Memory B cell (primary cell): ENCODE data around the gene HOXA4.

ENCODE experiments used
- ATAC-seq: fragments of 150-1000 bp; cut with Tn5 transposase; 2 replicates; pipeline ENCODE4 v1.10.0; 2021; ENCODE audit warnings: low read depth, mild to moderate bottlenecking, moderate library complexity
- DNase-seq, 2 donors: peaks; one replicate each; pipeline ENCODE4 v3.0.0; 2022; ENCODE audit warnings: low spot score in 2 of 2
- H3K27ac Mint-ChIP-seq: one replicate; pipeline ENCODE4 v1.8.0; 2022; ENCODE audit warnings: mild to moderate bottlenecking, moderate library complexity, mixed read lengths
- H3K27me3 Mint-ChIP-seq: one replicate; pipeline ENCODE4 v1.8.0; 2022; ENCODE audit warnings: mixed read lengths
- H3K36me3 Mint-ChIP-seq: one replicate; pipeline ENCODE4 v1.8.0; 2022; ENCODE audit warnings: mild to moderate bottlenecking, mixed read lengths
- H3K4me1 Mint-ChIP-seq: one replicate; pipeline ENCODE4 v1.8.0; 2022; ENCODE audit warnings: mixed read lengths
- H3K4me3 Mint-ChIP-seq: one replicate; pipeline ENCODE4 v1.8.0; 2022; ENCODE audit warnings: mild to moderate bottlenecking, moderate library complexity, mixed read lengths
- H3K9me3 Mint-ChIP-seq: one replicate; pipeline ENCODE4 v1.8.0; 2022; ENCODE audit warnings: mixed read lengths

Gene HOXA4

DNA sequence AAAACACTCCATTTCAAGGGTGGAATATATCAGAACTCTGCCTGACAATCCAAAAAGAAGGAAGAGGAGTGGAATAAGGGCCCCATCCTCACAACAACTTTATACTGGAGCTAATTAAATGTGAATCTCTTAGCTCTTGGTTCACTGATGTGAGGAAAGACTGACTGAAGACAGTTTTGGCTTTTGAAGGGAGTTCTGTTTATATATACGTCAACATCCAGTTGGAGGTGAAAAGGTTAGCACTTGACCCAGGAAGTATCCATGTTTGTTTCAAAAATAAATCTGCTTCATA is 37.8 kb downstream of the HOXA4 start:
- H3K36me3 Mint-ChIP-seq, result no peaks in the 10 kb centered on the region
- H3K4me3 Mint-ChIP-seq, result no peak overlapping the region
- no peak for ATAC-seq
- H3K9me3 Mint-ChIP-seq, result no peaks in the 10 kb centered on the region
- peaks cover 20% of the 10 kb centered on the region for H3K27me3 Mint-ChIP-seq
- no peak overlapping the region for H3K27ac Mint-ChIP-seq
- DNase-seq, result no peak
- peaks cover 14% of the 10 kb centered on the region for H3K4me1 Mint-ChIP-seq

DNA sequence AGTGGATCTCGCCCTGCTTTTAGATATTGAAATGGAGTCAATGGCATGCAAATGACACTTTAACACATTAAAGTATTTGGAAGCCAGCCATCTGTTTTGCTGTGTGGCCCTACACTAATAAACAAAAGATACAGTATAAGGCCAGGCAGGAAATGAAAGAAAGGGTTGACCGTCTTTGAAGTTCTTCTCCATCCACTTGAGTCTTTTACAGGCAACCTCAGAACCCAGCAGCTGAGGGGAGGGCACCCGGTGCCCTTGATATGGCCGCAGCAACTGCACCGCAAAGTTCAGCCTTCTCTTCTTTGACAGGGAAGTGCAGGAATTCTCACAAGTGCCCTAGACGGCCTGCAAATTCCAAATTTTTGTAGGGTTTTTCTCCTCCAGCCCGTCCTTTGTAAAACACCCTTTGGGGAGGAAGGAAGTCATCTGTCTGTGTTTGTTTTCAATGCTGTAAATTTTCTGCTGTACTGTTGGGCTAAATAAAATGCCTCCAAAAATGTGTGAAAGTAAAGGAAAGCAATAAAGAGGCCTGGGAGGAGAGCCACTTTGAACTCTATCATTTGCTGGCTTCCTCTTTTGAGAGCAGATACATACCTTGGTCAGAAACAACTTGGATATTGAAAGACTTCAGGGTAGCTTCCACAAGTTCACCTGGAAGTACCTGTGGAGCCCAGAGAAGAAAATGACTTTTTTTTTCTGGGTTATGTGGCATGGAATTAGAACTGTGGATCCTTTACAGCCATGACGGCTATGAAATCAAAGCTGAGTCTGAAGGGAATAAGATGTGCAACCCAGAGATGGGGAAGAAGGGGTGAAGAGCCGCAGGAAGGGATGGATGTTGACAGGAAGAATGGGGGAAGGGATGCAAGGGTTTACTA is 38.4 kb downstream of the HOXA4 start:
- Mint-ChIP-seq H3K4me1 (peaks cover 9% of the 10 kb centered on the region), H3K9me3 (no peaks in the 10 kb centered on the region), H3K27ac (no peak overlapping the region), H3K4me3 (no peak overlapping the region), H3K27me3 (peaks cover 20% of the 10 kb centered on the region), H3K36me3 (no peaks in the 10 kb centered on the region)
- DNase-seq, result no peak
- ATAC-seq, result no peak

DNA sequence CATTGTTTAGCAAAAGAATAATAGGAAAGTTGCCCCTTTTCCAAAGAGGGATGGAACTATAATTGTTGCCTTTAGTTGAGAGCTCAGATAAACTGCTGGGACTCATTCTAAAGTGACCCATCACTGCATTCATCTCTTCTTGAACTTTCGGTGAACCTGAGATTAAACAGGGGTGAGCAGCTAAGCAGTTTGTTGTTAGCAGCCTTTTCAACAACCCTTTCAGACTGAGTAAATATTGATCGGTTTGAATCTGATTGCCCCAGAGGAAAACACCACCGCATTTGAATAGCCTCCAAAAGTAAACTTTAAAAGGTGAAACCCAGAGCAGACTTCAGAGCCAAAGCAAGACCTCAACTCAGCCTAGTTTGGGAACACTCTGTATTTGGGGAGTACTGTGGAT is 39.5 kb downstream of the HOXA4 start:
- Mint-ChIP-seq H3K27ac (no peak overlapping the region), H3K9me3 (no peaks in the 10 kb centered on the region), H3K4me1 (peaks cover 7% of the 10 kb centered on the region), H3K4me3 (no peak overlapping the region), H3K27me3 (peaks cover 19% of the 10 kb centered on the region), H3K36me3 (no peaks in the 10 kb centered on the region)
- ATAC-seq (no peak), DNase-seq (no peak)

DNA sequence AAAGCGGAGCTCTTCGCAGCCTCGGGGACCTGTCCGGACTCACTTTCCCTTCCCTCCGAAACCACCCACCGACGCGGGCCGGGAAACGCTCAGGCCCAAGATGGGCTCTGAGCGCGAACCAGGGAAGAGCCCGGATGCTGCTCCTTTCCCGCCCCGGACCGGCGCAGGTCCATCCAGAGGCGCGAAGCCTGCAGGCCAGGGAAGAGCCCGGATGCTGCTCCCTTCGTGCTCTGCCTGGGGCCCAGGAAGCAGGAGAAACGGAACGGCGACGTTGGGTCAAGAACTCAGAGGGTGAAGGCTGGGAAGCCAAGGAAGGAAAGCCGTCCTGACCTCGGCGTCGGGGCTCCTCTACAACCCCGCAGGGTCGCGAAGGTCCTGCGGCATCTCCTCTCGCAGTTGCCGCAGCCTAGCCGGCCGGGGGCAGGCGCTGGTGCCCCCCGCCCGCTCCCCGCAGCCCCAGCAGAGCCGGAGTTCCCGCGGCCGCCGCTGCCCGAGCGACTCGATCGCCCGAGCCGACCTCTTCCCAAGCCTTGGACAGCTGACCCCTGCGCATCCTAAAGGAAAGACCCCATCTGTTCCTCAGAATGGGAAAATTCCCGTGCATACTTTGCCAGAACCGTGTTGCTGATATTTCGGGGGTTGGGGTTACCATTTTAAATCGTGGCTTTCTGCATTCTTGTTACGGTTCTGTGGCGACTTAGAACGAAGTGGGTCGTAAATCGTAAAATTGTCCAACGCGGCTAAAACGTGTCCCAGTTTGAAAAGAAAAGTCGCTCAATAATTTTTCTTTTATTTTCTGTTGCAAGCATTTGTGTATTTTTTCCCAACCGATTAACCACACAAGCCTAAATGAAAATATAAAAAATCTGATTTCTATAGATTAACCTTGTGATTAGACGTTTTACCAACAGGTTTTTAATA is 42.3 kb downstream of the HOXA4 start:
- H3K27me3 Mint-ChIP-seq, result peaks cover 20% of the 10 kb centered on the region
- H3K27ac Mint-ChIP-seq, result peak overlapping the region; percentile 45
- no peak for DNase-seq
- H3K9me3 Mint-ChIP-seq, result no peaks in the 10 kb centered on the region
- H3K4me3 Mint-ChIP-seq, result peak overlapping the region; percentile 36
- H3K4me1 Mint-ChIP-seq, result no peaks in the 10 kb centered on the region
- no peaks in the 10 kb centered on the region for H3K36me3 Mint-ChIP-seq
- ATAC-seq, result no peak

DNA sequence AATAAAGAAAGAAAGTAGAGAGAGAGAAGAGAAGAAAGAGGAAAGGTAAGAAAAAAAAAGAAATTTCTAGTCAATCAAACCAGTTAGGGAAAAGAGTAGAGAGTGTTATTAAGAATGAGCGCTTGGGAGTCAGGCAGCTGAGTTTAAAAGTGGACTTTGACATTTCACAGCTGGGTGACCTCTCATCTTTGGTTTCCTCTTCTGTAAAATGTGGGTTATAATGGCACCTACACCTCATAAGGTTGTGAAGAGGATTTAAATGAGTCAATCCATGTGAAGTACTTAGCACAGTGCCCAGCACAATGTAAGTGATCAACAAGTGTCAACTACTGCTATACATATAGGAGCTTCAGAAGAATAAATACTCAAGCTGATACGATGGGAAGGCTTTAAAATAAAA is 46.9 kb downstream of the HOXA4 start:
- H3K36me3 Mint-ChIP-seq, result no peaks in the 10 kb centered on the region
- DNase-seq, result no peak
- no peaks in the 10 kb centered on the region for H3K9me3 Mint-ChIP-seq
- H3K4me1 Mint-ChIP-seq, result peaks cover 3% of the 10 kb centered on the region
- no peak overlapping the region for H3K27ac Mint-ChIP-seq
- ATAC-seq, result no peak
- peaks cover 9% of the 10 kb centered on the region for H3K27me3 Mint-ChIP-seq
- no peak overlapping the region for H3K4me3 Mint-ChIP-seq

DNA sequence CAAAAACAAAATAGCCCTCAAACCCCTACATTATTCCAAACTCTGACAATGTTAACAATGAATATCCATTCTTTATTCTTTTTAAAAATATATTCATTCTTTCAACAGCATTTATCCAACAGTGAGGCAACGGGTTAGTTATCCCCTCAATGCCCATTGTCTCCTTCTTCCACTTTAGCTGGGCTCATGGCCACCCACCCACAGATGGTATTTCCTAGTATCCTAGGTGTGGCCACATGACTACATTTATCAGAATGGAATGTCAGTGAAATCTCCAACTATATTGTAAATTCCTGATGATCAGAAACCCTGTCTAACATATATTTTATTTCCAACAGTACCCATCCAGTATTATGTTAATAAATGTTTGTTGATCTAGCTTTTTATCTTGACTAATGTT is 48.4 kb downstream of the HOXA4 start:
- Mint-ChIP-seq H3K4me3 (no peak overlapping the region), H3K4me1 (peaks cover 3% of the 10 kb centered on the region), H3K27me3 (peaks cover 3% of the 10 kb centered on the region), H3K36me3 (no peaks in the 10 kb centered on the region), H3K27ac (no peak overlapping the region), H3K9me3 (no peaks in the 10 kb centered on the region)
- DNase-seq, result no peak
- no peak for ATAC-seq

DNA sequence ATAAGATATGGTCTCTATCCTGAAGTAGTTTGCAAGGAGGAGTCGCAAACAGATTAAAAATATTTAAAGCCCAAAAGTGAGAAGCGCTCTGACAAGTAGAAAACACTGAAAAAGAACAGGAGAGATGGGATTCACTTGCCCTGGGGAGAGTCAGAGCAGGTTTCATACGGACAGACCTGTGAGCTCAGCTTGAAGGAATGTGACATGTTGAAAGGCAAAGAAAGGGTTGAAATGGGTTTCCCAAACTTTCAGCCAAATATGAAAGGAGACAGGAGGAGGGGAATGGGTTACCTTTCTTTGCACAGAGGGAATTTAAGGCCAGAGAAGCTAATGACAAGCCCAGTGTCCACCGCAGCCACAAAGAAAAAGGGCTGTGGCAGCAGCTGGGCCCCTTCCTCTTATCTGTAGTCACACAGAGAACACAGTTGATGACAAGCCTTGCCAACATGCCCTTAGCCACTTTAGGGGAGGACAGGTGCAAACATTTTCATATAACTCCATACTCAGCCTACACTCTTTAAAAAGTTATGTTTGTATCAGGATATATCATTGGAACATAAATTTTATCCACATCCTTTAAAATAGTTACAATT is 49.6 kb downstream of the HOXA4 start:
- Mint-ChIP-seq H3K27me3 (peaks cover 1% of the 10 kb centered on the region), H3K4me1 (peaks cover 3% of the 10 kb centered on the region), H3K9me3 (no peaks in the 10 kb centered on the region), H3K27ac (no peak overlapping the region), H3K36me3 (no peaks in the 10 kb centered on the region), H3K4me3 (no peak overlapping the region)
- ATAC-seq (no peak), DNase-seq (no peak)

DNA sequence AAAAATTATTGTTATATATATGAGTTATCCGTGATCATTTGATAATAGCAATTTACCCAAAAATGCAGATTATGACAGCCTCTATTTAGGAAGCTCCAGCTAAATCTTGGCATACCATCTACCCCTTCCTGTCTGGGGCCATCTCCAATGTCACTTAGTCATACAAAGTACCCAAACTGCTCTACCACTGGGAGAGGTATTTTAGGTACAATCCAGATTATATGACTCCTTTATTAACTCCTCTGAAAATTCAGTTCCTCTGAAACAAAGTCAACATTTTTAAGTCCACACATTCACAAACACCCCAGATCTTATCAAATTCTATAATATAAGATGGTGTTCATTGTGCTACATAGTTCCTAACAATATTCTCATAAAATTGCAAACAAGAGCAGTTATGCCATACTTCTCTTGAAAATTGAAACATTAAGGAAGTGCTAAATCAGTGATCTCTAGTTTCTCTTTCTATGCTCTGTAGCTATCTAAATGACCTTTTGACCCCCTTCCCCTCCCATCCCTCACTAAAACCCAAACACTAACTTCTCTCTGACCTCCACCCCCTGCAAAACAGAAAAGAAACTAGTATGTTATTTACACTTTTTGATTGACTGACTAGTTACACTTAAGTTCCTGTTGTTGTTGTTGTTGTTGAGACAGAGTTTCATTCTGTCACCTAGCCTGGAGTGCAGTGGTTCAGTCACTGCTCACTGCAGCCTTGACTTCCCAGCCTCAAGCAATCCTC is 51.2 kb downstream of the HOXA4 start:
- H3K27me3 Mint-ChIP-seq, result no peaks in the 10 kb centered on the region
- ATAC-seq, result peak; percentile 37
- H3K4me1 Mint-ChIP-seq, result peaks cover 3% of the 10 kb centered on the region
- no peak for DNase-seq
- H3K36me3 Mint-ChIP-seq, result no peaks in the 10 kb centered on the region
- H3K4me3 Mint-ChIP-seq, result no peak overlapping the region
- no peak overlapping the region for H3K27ac Mint-ChIP-seq
- H3K9me3 Mint-ChIP-seq, result no peaks in the 10 kb centered on the region

DNA sequence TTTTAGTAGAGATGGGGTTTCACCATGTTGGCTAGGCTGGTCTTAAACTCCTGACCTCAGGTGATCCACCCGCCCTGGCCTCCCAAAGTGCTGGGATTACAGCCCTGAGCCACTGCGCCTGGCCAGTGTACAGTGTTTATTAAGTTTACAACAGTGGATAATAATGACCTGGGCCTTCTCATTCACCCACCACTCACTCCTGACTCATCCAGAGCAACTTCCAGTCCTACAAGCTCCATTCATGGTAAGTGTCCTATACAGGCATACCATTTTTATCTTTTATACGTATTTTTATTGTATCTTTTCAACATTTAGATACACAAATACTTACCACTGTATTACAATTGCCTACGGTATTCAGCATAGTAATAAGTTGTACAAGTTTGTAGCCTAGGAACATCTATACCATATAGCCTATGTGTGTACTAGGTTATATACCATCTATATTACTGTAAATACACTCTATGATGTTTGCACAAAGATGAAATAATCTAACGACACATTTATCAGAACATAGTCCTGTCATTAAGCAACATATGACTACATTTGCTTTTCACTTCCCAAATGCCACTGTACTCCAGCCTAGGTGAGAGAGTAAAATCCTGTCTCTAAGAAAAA is 51.8 kb downstream of the HOXA4 start:
- no peaks in the 10 kb centered on the region for H3K27me3 Mint-ChIP-seq
- DNase-seq (no peak), ATAC-seq (no peak)
- H3K9me3 Mint-ChIP-seq, result no peaks in the 10 kb centered on the region
- no peak overlapping the region for H3K27ac Mint-ChIP-seq
- peaks cover 3% of the 10 kb centered on the region for H3K4me1 Mint-ChIP-seq
- no peaks in the 10 kb centered on the region for H3K36me3 Mint-ChIP-seq
- H3K4me3 Mint-ChIP-seq, result no peak overlapping the region
